ENCODE measurements around the gene HPS3.
"Not testable (repeated sequence)": the region's sequence is repeated elsewhere in the genome, so short reads cannot be mapped to it uniquely, and the experiment has no call there.

HPS3 gene

DNA sequence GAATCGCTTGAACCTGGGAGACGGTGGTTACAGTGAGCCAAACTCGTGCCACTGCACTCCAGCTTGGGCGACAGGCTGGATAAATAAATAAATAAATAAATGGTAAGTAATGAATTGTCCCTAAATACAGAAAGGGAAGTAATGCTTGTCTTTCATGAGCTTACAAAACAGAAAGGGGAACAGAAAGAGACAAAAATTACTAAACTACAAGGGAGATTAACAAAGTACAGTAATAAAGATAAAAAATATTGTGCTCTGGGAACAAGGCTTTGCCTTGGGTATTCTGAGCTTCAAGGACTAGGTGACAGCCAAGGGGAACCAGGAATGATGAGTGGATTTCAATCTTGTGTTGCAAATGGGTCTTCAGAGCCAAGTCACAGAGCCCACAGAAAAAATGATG, 34.0 kb upstream of the HPS3 start:
- no peaks in the 10 kb centered on the region for H3K4me1 ChIP-seq (ENCODE audit: low read length)
- no peak for DNase-seq
- no peak overlapping the region for H3K4me3 ChIP-seq (ENCODE audit: low read length)
- H3K36me3 ChIP-seq (replicated peaks; ENCODE audit: insufficient read depth, low read length): no peaks in the 10 kb centered on the region
- no peak overlapping the region for H3K9ac ChIP-seq (ENCODE audit: low read length)
- H3K4me2 ChIP-seq (ENCODE audit: low read depth, low read length): no peak overlapping the region
- no peaks in the 10 kb centered on the region for H4K20me1 ChIP-seq (ENCODE audit: insufficient read depth, low read length)
- H3K9me3 ChIP-seq (replicated peaks; ENCODE audit: insufficient read depth, low read length): no peaks in the 10 kb centered on the region
- TF ChIP-seq EZH2 (optimal IDR thresholded peaks at IDR 0.05; ENCODE audit: low read depth, low read length): no peak
- no peak for TF ChIP-seq EZH2phosphoT487 (IDR thresholded peaks at IDR 0.05; ENCODE audit: low read length)
- TF ChIP-seq, protein P1, sequence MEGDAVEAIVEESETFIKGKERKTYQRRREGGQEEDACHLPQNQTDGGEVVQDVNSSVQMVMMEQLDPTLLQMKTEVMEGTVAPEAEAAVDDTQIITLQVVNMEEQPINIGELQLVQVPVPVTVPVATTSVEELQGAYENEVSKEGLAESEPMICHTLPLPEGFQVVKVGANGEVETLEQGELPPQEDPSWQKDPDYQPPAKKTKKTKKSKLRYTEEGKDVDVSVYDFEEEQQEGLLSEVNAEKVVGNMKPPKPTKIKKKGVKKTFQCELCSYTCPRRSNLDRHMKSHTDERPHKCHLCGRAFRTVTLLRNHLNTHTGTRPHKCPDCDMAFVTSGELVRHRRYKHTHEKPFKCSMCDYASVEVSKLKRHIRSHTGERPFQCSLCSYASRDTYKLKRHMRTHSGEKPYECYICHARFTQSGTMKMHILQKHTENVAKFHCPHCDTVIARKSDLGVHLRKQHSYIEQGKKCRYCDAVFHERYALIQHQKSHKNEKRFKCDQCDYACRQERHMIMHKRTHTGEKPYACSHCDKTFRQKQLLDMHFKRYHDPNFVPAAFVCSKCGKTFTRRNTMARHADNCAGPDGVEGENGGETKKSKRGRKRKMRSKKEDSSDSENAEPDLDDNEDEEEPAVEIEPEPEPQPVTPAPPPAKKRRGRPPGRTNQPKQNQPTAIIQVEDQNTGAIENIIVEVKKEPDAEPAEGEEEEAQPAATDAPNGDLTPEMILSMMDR (IDR thresholded peaks at IDR 0.05; ENCODE audit: low read length): no peak
- no peaks in the 10 kb centered on the region for H3K27me3 ChIP-seq (replicated peaks; ENCODE audit: insufficient read depth, low read length)
- no peaks in the 10 kb centered on the region for H3F3A ChIP-seq (ENCODE audit: insufficient read depth, low read length)
- no peak overlapping the region for H2AFZ ChIP-seq (ENCODE audit: low read length)
- no peak overlapping the region for H3K27ac ChIP-seq (ENCODE audit: low read length)
- H3K9me2 ChIP-seq (replicated peaks; ENCODE audit: insufficient read depth, low read length): no peaks in the 10 kb centered on the region
- H3K79me2 ChIP-seq (ENCODE audit: low read length): no peaks in the 10 kb centered on the region

DNA sequence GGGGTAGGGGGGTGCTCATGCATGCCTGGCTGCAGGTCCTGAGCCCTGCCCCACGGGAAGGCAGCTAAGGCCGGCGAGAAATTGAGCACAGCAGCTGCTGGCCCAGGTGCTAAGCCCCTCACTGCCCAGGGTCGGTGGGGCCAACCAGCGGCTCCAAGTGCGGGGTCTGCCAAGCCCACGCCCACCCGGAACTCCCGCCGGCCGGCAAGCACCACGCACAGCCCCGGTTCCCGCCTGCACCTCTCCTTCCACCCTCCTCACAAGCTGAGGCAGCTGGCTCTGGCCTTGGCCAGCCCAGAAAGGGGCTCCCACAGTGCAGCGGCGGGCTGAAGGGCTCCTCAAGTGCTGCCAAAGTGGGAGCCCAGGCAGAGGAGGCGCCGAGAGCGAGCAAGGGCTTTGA, 31.5 kb upstream of the HPS3 start:
- not testable (repeated sequence) for H3F3A ChIP-seq (ENCODE audit: insufficient read depth, low read length); H3K27me3 ChIP-seq (replicated peaks; ENCODE audit: insufficient read depth, low read length); H3K79me2 ChIP-seq (ENCODE audit: low read length); H3K9me3 ChIP-seq (replicated peaks; ENCODE audit: insufficient read depth, low read length); H3K9me2 ChIP-seq (replicated peaks; ENCODE audit: insufficient read depth, low read length); H3K4me1 ChIP-seq (ENCODE audit: low read length); H4K20me1 ChIP-seq (ENCODE audit: insufficient read depth, low read length); H3K36me3 ChIP-seq (replicated peaks; ENCODE audit: insufficient read depth, low read length); H3K9ac ChIP-seq (ENCODE audit: low read length); DNase-seq; H3K27ac ChIP-seq (ENCODE audit: low read length); H3K4me2 ChIP-seq (ENCODE audit: low read depth, low read length); H3K4me3 ChIP-seq (ENCODE audit: low read length); H2AFZ ChIP-seq (ENCODE audit: low read length)

DNA sequence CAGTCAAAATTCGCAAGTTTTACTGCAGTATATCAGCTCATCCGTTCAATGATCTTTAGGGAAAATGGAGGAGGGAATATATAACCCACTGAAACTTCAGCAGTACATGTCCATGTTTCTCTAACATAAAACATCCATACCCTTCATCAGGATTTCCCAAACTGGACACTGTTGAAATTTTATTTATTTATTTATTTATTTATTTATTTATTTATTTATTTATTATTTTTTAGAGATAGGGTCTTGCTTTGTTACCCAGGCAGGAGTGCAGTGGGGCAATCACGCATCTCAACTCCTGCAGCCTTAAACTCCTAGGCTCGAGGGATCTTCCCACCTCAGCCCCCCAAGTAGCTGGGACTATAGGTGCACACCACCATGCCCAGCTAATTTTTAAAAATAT, 28.3 kb upstream of the HPS3 start:
- Histone ChIP-seq H3K27ac (ENCODE audit: low read length) (no peak overlapping the region), H2AFZ (ENCODE audit: low read length) (no peak overlapping the region), H3K9me2 (replicated peaks; ENCODE audit: insufficient read depth, low read length) (no peaks in the 10 kb centered on the region), H3K4me2 (ENCODE audit: low read depth, low read length) (no peak overlapping the region), H3F3A (ENCODE audit: insufficient read depth, low read length) (no peaks in the 10 kb centered on the region), H3K9ac (ENCODE audit: low read length) (no peak overlapping the region), H3K27me3 (replicated peaks; ENCODE audit: insufficient read depth, low read length) (no peaks in the 10 kb centered on the region), H3K79me2 (ENCODE audit: low read length) (no peaks in the 10 kb centered on the region), H3K4me3 (ENCODE audit: low read length) (no peak overlapping the region), H4K20me1 (ENCODE audit: insufficient read depth, low read length) (no peaks in the 10 kb centered on the region), H3K4me1 (ENCODE audit: low read length) (no peaks in the 10 kb centered on the region), H3K9me3 (replicated peaks; ENCODE audit: insufficient read depth, low read length) (no peaks in the 10 kb centered on the region), H3K36me3 (replicated peaks; ENCODE audit: insufficient read depth, low read length) (no peaks in the 10 kb centered on the region)
- no peak for DNase-seq
- TF ChIP-seq EZH2phosphoT487 (IDR thresholded peaks at IDR 0.05; ENCODE audit: low read length) (no peak), EZH2 (optimal IDR thresholded peaks at IDR 0.05; ENCODE audit: low read depth, low read length) (no peak)
- TF ChIP-seq, protein P1 (IDR thresholded peaks at IDR 0.05; ENCODE audit: low read length): no peak

DNA sequence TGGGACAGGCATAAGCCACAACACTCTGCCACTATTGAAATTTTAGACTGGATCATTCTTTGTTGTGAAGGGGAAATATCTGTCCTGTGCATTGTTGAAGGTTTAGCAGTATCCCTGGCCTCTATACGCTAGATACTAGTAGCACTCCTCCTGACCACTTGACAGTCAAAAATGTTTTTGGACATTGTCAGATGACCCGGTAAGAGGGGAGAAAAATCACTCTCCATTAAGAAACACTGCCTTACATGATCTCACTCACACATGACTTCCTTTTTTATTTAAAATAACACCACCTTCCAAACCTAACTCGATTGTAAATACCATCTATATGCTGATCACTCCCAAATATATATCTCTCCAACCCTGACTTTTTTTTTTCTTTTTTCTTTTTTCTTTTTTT, 27.8 kb upstream of the HPS3 start:
- Histone ChIP-seq H3K9me2 (replicated peaks; ENCODE audit: insufficient read depth, low read length) (no peaks in the 10 kb centered on the region), H3K4me1 (ENCODE audit: low read length) (no peaks in the 10 kb centered on the region), H3K9me3 (replicated peaks; ENCODE audit: insufficient read depth, low read length) (no peaks in the 10 kb centered on the region), H3K9ac (ENCODE audit: low read length) (no peak overlapping the region), H3F3A (ENCODE audit: insufficient read depth, low read length) (no peaks in the 10 kb centered on the region), H4K20me1 (ENCODE audit: insufficient read depth, low read length) (no peaks in the 10 kb centered on the region), H2AFZ (ENCODE audit: low read length) (no peak overlapping the region), H3K4me3 (ENCODE audit: low read length) (no peak overlapping the region), H3K79me2 (ENCODE audit: low read length) (no peaks in the 10 kb centered on the region), H3K4me2 (ENCODE audit: low read depth, low read length) (no peak overlapping the region), H3K36me3 (replicated peaks; ENCODE audit: insufficient read depth, low read length) (no peaks in the 10 kb centered on the region), H3K27me3 (replicated peaks; ENCODE audit: insufficient read depth, low read length) (no peaks in the 10 kb centered on the region), H3K27ac (ENCODE audit: low read length) (no peak overlapping the region)
- no peak for TF ChIP-seq EZH2 (optimal IDR thresholded peaks at IDR 0.05; ENCODE audit: low read depth, low read length)
- TF ChIP-seq EZH2phosphoT487 (IDR thresholded peaks at IDR 0.05; ENCODE audit: low read length): no peak
- no peak for DNase-seq
